ENCODE measurements around the gene ARRDC2. TPM values are rescaled to one million over a fixed set of nuclear protein-coding genes. Genes with fewer than 3 reads are reported as not detected.

ARRDC2 gene
- total RNA-seq, 3 donors from 2014 or later (not counting 1 experiment from before 2014, with no cell fraction given), result 110 to 131 (median 121) TPM

DNA sequence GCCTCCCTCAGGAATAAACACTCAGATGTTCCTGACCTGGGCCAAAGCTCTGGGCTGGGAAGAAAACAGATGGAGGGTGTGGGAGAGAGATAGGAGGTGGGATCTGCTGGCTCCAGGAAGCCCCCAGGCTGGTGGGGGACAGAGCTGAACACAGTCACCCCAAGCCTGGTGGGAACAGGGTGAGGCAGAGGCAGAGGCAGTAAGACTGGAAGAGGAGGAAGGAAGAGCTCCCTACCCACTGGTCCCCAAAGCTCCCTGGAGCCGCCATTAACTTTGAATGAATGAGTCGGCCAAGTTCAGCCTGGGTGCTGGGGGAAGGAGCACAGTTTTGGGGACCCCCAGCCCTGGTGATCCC, 41.9 kb upstream of the ARRDC2 start:
- WGBS (ENCODE audit: insufficient coverage), result 56% methylated on average over 2 of the region's 2 CpGs
- ATAC-seq, result no peak
- Histone ChIP-seq H3K36me3 (ENCODE audit: control insufficient read depth, insufficient read depth, low read length) (no peaks in the 10 kb centered on the region), H3K27me3 (ENCODE audit: control insufficient read depth, insufficient read depth, low read length) (peaks cover 15% of the 10 kb centered on the region), H3K4me3 (ENCODE audit: low read length) (no peak overlapping the region), H3K9me3 (ENCODE audit: control insufficient read depth, insufficient read depth, low read length) (no peaks in the 10 kb centered on the region), H3K27ac (ENCODE audit: low read length) (no peak overlapping the region), H3K4me1 (ENCODE audit: control insufficient read depth, insufficient read depth, low read length) (peaks cover 4% of the 10 kb centered on the region)
- intact Hi-C loops (cut with micrococcal nuclease), result no loop called here
- DNase-seq, result no peak
- peaks cover 29 to 31% of the 10 kb centered on the region in 2 donors for H3K27me3 Mint-ChIP-seq (ENCODE audit: low read depth in 2 of 2)
- no peak for TF ChIP-seq CTCF (IDR thresholded peaks at IDR 0.05)
- no peaks in the 10 kb centered on the region for H3K9me3 Mint-ChIP-seq
- no peaks in the 10 kb centered on the region for H3K36me3 Mint-ChIP-seq
- H3K4me1 Mint-ChIP-seq, result peaks cover 0 to 5% of the 10 kb centered on the region in 2 donors
- no peak overlapping the region for H3K27ac Mint-ChIP-seq
- no peak overlapping the region for H3K4me3 Mint-ChIP-seq

- no peak within 1 kb of the TSS for H3K4me3 ChIP-seq (ENCODE audit: low read length)
- Mint-ChIP-seq H3K27me3 (ENCODE audit: low read depth in 2 of 2) (peaks cover 29 to 31% of the 10 kb centered on the region in 2 donors), H3K36me3 (no peaks in the 10 kb centered on the region), H3K9me3 (no peaks in the 10 kb centered on the region), H3K27ac (no peak within 1 kb of the TSS), H3K4me1 (peaks cover 0 to 5% of the 10 kb centered on the region in 2 donors), H3K4me3 (peak within 1 kb of the TSS; percentile 42)
- peaks cover 15% of the 10 kb centered on the region for H3K27me3 ChIP-seq (ENCODE audit: control insufficient read depth, insufficient read depth, low read length)
- intact Hi-C loops (cut with micrococcal nuclease), result no loop called here
- ATAC-seq (peak in 1 of 3 donors; percentile 59), DNase-seq (peak in 1 of 2 donors; percentile 28)
- no peaks in the 10 kb centered on the region for H3K36me3 ChIP-seq (ENCODE audit: control insufficient read depth, insufficient read depth, low read length)
- no peak within 1 kb of the TSS for H3K27ac ChIP-seq (ENCODE audit: low read length)
- no peaks in the 10 kb centered on the region for H3K9me3 ChIP-seq (ENCODE audit: control insufficient read depth, insufficient read depth, low read length)
- TF ChIP-seq CTCF (IDR thresholded peaks at IDR 0.05), result no peak
- peaks cover 4% of the 10 kb centered on the region for H3K4me1 ChIP-seq (ENCODE audit: control insufficient read depth, insufficient read depth, low read length)
- WGBS (ENCODE audit: insufficient coverage), result 9% methylated on average over 57 of the region's 59 CpGs
Measured at GRCh38 chr19:17966550-17967256, 41.3 kb upstream of the ARRDC2 start, which contains the start of gene KCNN1. TSS of gene KCNN1 (plus strand) at chr19:17967107. CDS start at chr19:17973889, 6,782 bp downstream.

- peaks cover 0 to 5% of the 10 kb centered on the region in 2 donors for H3K4me1 Mint-ChIP-seq
- no peak for ATAC-seq
- no peak for DNase-seq
- H3K27me3 Mint-ChIP-seq (ENCODE audit: low read depth in 2 of 2), result peaks cover 28 to 29% of the 10 kb centered on the region in 2 donors
- 18% methylated on average over 33 of the region's 35 CpGs for WGBS (ENCODE audit: insufficient coverage)
- H3K4me3 Mint-ChIP-seq, result no peak overlapping the region
- intact Hi-C loops (cut with micrococcal nuclease), result no loop called here
- Histone ChIP-seq H3K9me3 (ENCODE audit: control insufficient read depth, insufficient read depth, low read length) (no peaks in the 10 kb centered on the region), H3K27ac (ENCODE audit: low read length) (no peak overlapping the region), H3K4me1 (ENCODE audit: control insufficient read depth, insufficient read depth, low read length) (peaks cover 4% of the 10 kb centered on the region), H3K36me3 (ENCODE audit: control insufficient read depth, insufficient read depth, low read length) (no peaks in the 10 kb centered on the region), H3K27me3 (ENCODE audit: control insufficient read depth, insufficient read depth, low read length) (peaks cover 15% of the 10 kb centered on the region), H3K4me3 (ENCODE audit: low read length) (no peak overlapping the region)
- no peaks in the 10 kb centered on the region for H3K36me3 Mint-ChIP-seq
- no peak for TF ChIP-seq CTCF (IDR thresholded peaks at IDR 0.05)
- no peaks in the 10 kb centered on the region for H3K9me3 Mint-ChIP-seq
- no peak overlapping the region for H3K27ac Mint-ChIP-seq
Measured at GRCh38 chr19:17967257-17968051, 40.5 kb upstream of the ARRDC2 start.
